ENCODE measurements around the gene SLC8A3. TPM values are rescaled to one million over a fixed set of nuclear protein-coding genes. Genes with fewer than 3 reads are reported as not detected.

SLC8A3 gene
- total and polyA plus RNA-seq, 2 of the 13 experiments (the other 11 are each of a cell fraction or from before 2014, with no cell fraction given), result 0.01 to 0.02 TPM

DNA sequence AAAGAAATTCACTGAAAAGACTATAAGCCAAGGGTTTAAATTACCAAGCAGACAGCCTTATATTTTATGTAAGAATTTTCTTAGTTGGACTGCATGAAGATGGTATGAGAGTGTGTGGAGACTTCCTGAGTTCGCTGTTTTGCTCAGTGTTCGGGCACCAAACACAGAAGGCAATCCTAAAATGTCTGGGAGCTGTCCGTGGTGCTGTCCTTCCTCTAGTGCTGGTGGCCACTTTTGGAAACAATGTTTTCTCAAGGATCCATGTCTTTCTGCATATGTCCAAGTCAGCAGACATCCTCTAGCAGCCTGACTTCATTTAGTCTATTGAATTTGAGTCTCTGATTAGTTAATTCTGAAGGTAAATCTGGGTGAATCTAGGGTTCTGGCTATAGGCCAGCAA is 135.8 kb downstream of the SLC8A3 start (continued):
- TF ChIP-seq FOXK1 (CRISPR knock-in tag; IDR thresholded peaks at IDR 0.05; ENCODE audit: borderline replicate concordance, low read depth), result peak; percentile 45; the same call in 1 of the 2 replicates
- no peak for TF ChIP-seq CBX2 (IDR thresholded peaks at IDR 0.05; ENCODE audit: low read depth, low read length)
- TF ChIP-seq CBX2 (CRISPR knock-in tag; IDR thresholded peaks at IDR 0.05; ENCODE audit: low read depth), result no peak
- TF ChIP-seq CEBPG (CRISPR knock-in tag; IDR thresholded peaks at IDR 0.05), result peak; percentile 14; the same call in 1 of the 2 replicates
- peak; percentile 50; the same call in 1 of the 2 replicates for TF ChIP-seq ELF4 (CRISPR knock-in tag; IDR thresholded peaks at IDR 0.05; ENCODE audit: borderline replicate concordance)
- no peak for TF ChIP-seq ZNF343 (CRISPR knock-in tag; IDR thresholded peaks at IDR 0.05)
- TF ChIP-seq, protein P1, sequence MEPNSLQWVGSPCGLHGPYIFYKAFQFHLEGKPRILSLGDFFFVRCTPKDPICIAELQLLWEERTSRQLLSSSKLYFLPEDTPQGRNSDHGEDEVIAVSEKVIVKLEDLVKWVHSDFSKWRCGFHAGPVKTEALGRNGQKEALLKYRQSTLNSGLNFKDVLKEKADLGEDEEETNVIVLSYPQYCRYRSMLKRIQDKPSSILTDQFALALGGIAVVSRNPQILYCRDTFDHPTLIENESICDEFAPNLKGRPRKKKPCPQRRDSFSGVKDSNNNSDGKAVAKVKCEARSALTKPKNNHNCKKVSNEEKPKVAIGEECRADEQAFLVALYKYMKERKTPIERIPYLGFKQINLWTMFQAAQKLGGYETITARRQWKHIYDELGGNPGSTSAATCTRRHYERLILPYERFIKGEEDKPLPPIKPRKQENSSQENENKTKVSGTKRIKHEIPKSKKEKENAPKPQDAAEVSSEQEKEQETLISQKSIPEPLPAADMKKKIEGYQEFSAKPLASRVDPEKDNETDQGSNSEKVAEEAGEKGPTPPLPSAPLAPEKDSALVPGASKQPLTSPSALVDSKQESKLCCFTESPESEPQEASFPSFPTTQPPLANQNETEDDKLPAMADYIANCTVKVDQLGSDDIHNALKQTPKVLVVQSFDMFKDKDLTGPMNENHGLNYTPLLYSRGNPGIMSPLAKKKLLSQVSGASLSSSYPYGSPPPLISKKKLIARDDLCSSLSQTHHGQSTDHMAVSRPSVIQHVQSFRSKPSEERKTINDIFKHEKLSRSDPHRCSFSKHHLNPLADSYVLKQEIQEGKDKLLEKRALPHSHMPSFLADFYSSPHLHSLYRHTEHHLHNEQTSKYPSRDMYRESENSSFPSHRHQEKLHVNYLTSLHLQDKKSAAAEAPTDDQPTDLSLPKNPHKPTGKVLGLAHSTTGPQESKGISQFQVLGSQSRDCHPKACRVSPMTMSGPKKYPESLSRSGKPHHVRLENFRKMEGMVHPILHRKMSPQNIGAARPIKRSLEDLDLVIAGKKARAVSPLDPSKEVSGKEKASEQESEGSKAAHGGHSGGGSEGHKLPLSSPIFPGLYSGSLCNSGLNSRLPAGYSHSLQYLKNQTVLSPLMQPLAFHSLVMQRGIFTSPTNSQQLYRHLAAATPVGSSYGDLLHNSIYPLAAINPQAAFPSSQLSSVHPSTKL (CRISPR knock-in tag; IDR thresholded peaks at IDR 0.05), result 0 out of 2 replicates have a peak, but pooled peaks have one; percentile 16
- no peak for TF ChIP-seq ZNF30 (CRISPR knock-in tag; IDR thresholded peaks at IDR 0.05)
- TF ChIP-seq ZFP36 (IDR thresholded peaks at IDR 0.05; ENCODE audit: borderline replicate concordance, low read depth, low read length, partially characterized antibody), result no peak
- 0 out of 2 replicates have a peak, but pooled peaks have one; percentile 69 for TF ChIP-seq NFKBIZ (CRISPR knock-in tag; IDR thresholded peaks at IDR 0.05)
- TF ChIP-seq, protein P2, sequence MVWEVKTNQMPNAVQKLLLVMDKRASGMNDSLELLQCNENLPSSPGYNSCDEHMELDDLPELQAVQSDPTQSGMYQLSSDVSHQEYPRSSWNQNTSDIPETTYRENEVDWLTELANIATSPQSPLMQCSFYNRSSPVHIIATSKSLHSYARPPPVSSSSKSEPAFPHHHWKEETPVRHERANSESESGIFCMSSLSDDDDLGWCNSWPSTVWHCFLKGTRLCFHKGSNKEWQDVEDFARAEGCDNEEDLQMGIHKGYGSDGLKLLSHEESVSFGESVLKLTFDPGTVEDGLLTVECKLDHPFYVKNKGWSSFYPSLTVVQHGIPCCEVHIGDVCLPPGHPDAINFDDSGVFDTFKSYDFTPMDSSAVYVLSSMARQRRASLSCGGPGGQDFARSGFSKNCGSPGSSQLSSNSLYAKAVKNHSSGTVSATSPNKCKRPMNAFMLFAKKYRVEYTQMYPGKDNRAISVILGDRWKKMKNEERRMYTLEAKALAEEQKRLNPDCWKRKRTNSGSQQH (CRISPR knock-in tag; IDR thresholded peaks at IDR 0.05; ENCODE audit: low read depth), result peak; percentile 74; the same call in 1 of the 2 replicates
- no peak; the same call in 1 of the 2 replicates for TF ChIP-seq ZNF7 (CRISPR knock-in tag; IDR thresholded peaks at IDR 0.05)
- TF ChIP-seq ZNF672 (CRISPR knock-in tag; IDR thresholded peaks at IDR 0.05), result no peak
- no peak for TF ChIP-seq PTBP1 (IDR thresholded peaks at IDR 0.05; ENCODE audit: low read depth, low read length, poor library complexity, severe bottlenecking)
- TF ChIP-seq, protein P3, sequence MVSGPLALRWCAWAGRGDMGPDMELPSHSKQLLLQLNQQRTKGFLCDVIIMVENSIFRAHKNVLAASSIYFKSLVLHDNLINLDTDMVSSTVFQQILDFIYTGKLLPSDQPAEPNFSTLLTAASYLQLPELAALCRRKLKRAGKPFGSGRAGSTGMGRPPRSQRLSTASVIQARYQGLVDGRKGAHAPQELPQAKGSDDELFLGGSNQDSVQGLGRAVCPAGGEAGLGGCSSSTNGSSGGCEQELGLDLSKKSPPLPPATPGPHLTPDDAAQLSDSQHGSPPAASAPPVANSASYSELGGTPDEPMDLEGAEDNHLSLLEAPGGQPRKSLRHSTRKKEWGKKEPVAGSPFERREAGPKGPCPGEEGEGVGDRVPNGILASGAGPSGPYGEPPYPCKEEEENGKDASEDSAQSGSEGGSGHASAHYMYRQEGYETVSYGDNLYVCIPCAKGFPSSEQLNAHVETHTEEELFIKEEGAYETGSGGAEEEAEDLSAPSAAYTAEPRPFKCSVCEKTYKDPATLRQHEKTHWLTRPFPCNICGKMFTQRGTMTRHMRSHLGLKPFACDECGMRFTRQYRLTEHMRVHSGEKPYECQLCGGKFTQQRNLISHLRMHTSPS (CRISPR knock-in tag; IDR thresholded peaks at IDR 0.05; ENCODE audit: low read depth), result no peak
- TF ChIP-seq, protein P4, sequence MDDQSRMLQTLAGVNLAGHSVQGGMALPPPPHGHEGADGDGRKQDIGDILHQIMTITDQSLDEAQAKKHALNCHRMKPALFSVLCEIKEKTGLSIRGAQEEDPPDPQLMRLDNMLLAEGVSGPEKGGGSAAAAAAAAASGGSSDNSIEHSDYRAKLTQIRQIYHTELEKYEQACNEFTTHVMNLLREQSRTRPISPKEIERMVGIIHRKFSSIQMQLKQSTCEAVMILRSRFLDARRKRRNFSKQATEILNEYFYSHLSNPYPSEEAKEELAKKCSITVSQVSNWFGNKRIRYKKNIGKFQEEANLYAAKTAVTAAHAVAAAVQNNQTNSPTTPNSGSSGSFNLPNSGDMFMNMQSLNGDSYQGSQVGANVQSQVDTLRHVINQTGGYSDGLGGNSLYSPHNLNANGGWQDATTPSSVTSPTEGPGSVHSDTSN (CRISPR knock-in tag; IDR thresholded peaks at IDR 0.05; ENCODE audit: borderline replicate concordance), result no peak
- TF ChIP-seq, protein P5, sequence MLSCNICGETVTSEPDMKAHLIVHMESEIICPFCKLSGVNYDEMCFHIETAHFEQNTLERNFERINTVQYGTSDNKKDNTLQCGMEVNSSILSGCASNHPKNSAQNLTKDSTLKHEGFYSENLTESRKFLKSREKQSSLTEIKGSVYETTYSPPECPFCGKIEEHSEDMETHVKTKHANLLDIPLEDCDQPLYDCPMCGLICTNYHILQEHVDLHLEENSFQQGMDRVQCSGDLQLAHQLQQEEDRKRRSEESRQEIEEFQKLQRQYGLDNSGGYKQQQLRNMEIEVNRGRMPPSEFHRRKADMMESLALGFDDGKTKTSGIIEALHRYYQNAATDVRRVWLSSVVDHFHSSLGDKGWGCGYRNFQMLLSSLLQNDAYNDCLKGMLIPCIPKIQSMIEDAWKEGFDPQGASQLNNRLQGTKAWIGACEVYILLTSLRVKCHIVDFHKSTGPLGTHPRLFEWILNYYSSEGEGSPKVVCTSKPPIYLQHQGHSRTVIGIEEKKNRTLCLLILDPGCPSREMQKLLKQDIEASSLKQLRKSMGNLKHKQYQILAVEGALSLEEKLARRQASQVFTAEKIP (CRISPR knock-in tag; IDR thresholded peaks at IDR 0.05; ENCODE audit: borderline replicate concordance), result no peak
- no peak for TF ChIP-seq ZNF556 (CRISPR knock-in tag; IDR thresholded peaks at IDR 0.05; ENCODE audit: borderline replicate concordance)
- TF ChIP-seq ETV5 (CRISPR knock-in tag; IDR thresholded peaks at IDR 0.05; ENCODE audit: borderline replicate concordance), result peak; percentile 44; the same call in 1 of the 2 replicates
- no peak for TF ChIP-seq SP1 (IDR thresholded peaks at IDR 0.05)
- TF ChIP-seq SP1 (CRISPR knock-in tag; IDR thresholded peaks at IDR 0.05), result no peak
